Measurements from ENCODE around the gene SHC3. TPM values are rescaled to one million over a fixed set of nuclear protein-coding genes. Genes with fewer than 3 reads are reported as not detected.

The SHC3 gene
- total and polyA plus RNA-seq, 2 experiments from 2014 or later = 1.3 to 2.9 TPM

- H3K27ac Mint-ChIP-seq = no peak overlapping the region
- TF ChIP-seq ZNF462 (CRISPR knock-in tag; IDR thresholded peaks at IDR 0.05) (no peak), JUNB (IDR thresholded peaks at IDR 0.05; ENCODE audit: unreplicated experiment) (no peak), ZNF331 (CRISPR knock-in tag; IDR thresholded peaks at IDR 0.05; ENCODE audit: low read depth) (no peak), CREB1 (CRISPR knock-in tag; IDR thresholded peaks at IDR 0.05; ENCODE audit: low read depth) (no peak), EZH2phosphoT487 (IDR thresholded peaks at IDR 0.05; ENCODE audit: unreplicated experiment) (no peak), ZNF114 (CRISPR knock-in tag; IDR thresholded peaks at IDR 0.05) (no peak), EZH2 (IDR thresholded peaks at IDR 0.05; ENCODE audit: low read depth, unreplicated experiment) (no peak), NANOG (IDR thresholded peaks at IDR 0.05; ENCODE audit: borderline replicate concordance) (no peak)
- TF ChIP-seq, protein P1, sequence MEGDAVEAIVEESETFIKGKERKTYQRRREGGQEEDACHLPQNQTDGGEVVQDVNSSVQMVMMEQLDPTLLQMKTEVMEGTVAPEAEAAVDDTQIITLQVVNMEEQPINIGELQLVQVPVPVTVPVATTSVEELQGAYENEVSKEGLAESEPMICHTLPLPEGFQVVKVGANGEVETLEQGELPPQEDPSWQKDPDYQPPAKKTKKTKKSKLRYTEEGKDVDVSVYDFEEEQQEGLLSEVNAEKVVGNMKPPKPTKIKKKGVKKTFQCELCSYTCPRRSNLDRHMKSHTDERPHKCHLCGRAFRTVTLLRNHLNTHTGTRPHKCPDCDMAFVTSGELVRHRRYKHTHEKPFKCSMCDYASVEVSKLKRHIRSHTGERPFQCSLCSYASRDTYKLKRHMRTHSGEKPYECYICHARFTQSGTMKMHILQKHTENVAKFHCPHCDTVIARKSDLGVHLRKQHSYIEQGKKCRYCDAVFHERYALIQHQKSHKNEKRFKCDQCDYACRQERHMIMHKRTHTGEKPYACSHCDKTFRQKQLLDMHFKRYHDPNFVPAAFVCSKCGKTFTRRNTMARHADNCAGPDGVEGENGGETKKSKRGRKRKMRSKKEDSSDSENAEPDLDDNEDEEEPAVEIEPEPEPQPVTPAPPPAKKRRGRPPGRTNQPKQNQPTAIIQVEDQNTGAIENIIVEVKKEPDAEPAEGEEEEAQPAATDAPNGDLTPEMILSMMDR (conservative IDR thresholded peaks at IDR 0.05; ENCODE audit: low read depth in 2 of 2) = no peak
- no peak overlapping the region for H3K27ac ChIP-seq (ENCODE audit: low read depth)
- H4K20me1 ChIP-seq (replicated peaks; ENCODE audit: insufficient read depth) = peaks cover 9% of the 10 kb centered on the region; the same call in 1 of the 2 replicates
- peaks cover 6% of the 10 kb centered on the region; the same call in 1 of the 2 replicates for H3K4me1 ChIP-seq (ENCODE audit: insufficient read depth)
- no peak overlapping the region for H3K4me3 ChIP-seq
- no peaks in the 10 kb centered on the region for H3K27me3 Mint-ChIP-seq (ENCODE audit: insufficient read depth, low read depth, poor library complexity)
- H2AFZ ChIP-seq = no peak overlapping the region
- H3K36me3 Mint-ChIP-seq (ENCODE audit: low read depth) = peaks cover 7% of the 10 kb centered on the region
- H3K4me1 Mint-ChIP-seq = peaks cover 16% of the 10 kb centered on the region
- H3K9me2 ChIP-seq (ENCODE audit: insufficient read depth) = no peaks in the 10 kb centered on the region
- H3K36me3 ChIP-seq (ENCODE audit: insufficient read depth) = no peaks in the 10 kb centered on the region; the same call in none of the 2 replicates
- H3K4me2 ChIP-seq = no peak overlapping the region
- no peaks in the 10 kb centered on the region for H3F3A ChIP-seq (replicated peaks; ENCODE audit: low read depth)
- no peak for DNase-seq (ENCODE audit: low spot score)
- no peaks in the 10 kb centered on the region for H3K27me3 ChIP-seq (ENCODE audit: insufficient read depth)
- no peaks in the 10 kb centered on the region for H3K9me3 Mint-ChIP-seq
- 0 out of 2 replicates have a peak, but pooled peaks cover 3% of the 10 kb centered on the region for H3K79me2 ChIP-seq (replicated peaks; ENCODE audit: insufficient read depth)
- no peak for ATAC-seq
- no peak overlapping the region for H3K4me3 Mint-ChIP-seq
Measured at GRCh38 chr9:88998911-88999310, 179.7 kb downstream of the SHC3 start.

Measured in GM23338 (cell line).